Measurements from ENCODE around the gene RAB35. TPM values are rescaled to one million over a fixed set of nuclear protein-coding genes. Genes with fewer than 3 reads are reported as not detected.

The RAB35 gene
- total RNA-seq, 4 donors from 2014 or later = 31.5 to 39.5 (median 33.8) TPM

GRCh38 chr12:120056739-120057138 lies 59.8 kb downstream of the RAB35 start:
- WGBS, 2 donors = 64 to 79% methylated on average over 5 of the region's 5 CpGs
- DNase-seq (ENCODE audit: low spot score in 2 of 2) = peak in 1 of 2 donors; percentile 82
- no peak for TF ChIP-seq POLR2A (IDR thresholded peaks at IDR 0.05)
- no peak for TF ChIP-seq CTCF (IDR thresholded peaks at IDR 0.05)
- H3K4me3 ChIP-seq (ENCODE audit: low read depth, poor library complexity, severe bottlenecking) = no peak overlapping the region
- intact Hi-C loops (cut with DNase I; ENCODE audit: low total_unique reads) = no loop called here

- no peak overlapping the region for H3K4me3 ChIP-seq (ENCODE audit: low read depth, poor library complexity, severe bottlenecking)
- intact Hi-C loops (cut with DNase I; ENCODE audit: low total_unique reads) = no loop called here
- WGBS, 2 donors = 45 to 51% methylated on average over 2 of the region's 2 CpGs
- TF ChIP-seq POLR2A (IDR thresholded peaks at IDR 0.05) = no peak
- TF ChIP-seq CTCF (IDR thresholded peaks at IDR 0.05) = no peak
- DNase-seq (ENCODE audit: low spot score in 2 of 2) = no peak
Measured at GRCh38 chr12:120055231-120056000, 61.1 kb downstream of the RAB35 start.

- no peak for TF ChIP-seq POLR2A (IDR thresholded peaks at IDR 0.05)
- no peak for TF ChIP-seq CTCF (IDR thresholded peaks at IDR 0.05)
- H3K4me3 ChIP-seq (ENCODE audit: low read depth, poor library complexity, severe bottlenecking) = no peak overlapping the region
- WGBS, 2 donors = 63% methylated on average over 4 of the region's 4 CpGs
- intact Hi-C loops (cut with DNase I; ENCODE audit: low total_unique reads) = no loop called here
- peak in 1 of 2 donors; percentile 39 for DNase-seq (ENCODE audit: low spot score in 2 of 2)
Measured at GRCh38 chr12:120054293-120054692, 62.3 kb downstream of the RAB35 start.

- WGBS, 2 donors = 88 to 95% methylated on average over 3 of the region's 3 CpGs
- no peak for DNase-seq (ENCODE audit: low spot score in 2 of 2)
- TF ChIP-seq CTCF (IDR thresholded peaks at IDR 0.05) = no peak
- no peak for TF ChIP-seq POLR2A (IDR thresholded peaks at IDR 0.05)
- intact Hi-C loops (cut with DNase I; ENCODE audit: low total_unique reads) = no loop called here
- no peak overlapping the region for H3K4me3 ChIP-seq (ENCODE audit: low read depth, poor library complexity, severe bottlenecking)
Measured at GRCh38 chr12:120051535-120051934, 65.0 kb downstream of the RAB35 start.

- TF ChIP-seq CTCF (IDR thresholded peaks at IDR 0.05) (no peak), POLR2A (IDR thresholded peaks at IDR 0.05) (no peak)
- intact Hi-C loops (cut with DNase I; ENCODE audit: low total_unique reads) = no loop called here
- no peak for DNase-seq (ENCODE audit: low spot score in 2 of 2)
- 84 to 86% methylated on average over 6 of the region's 6 CpGs for WGBS, 2 donors
- no peak overlapping the region for H3K4me3 ChIP-seq (ENCODE audit: low read depth, poor library complexity, severe bottlenecking)
Measured at GRCh38 chr12:120049426-120049825, 67.1 kb downstream of the RAB35 start.

GRCh38 chr12:120048263-120048662 lies 68.3 kb downstream of the RAB35 start:
- no peak overlapping the region for H3K4me3 ChIP-seq (ENCODE audit: low read depth, poor library complexity, severe bottlenecking)
- no peak for TF ChIP-seq CTCF (IDR thresholded peaks at IDR 0.05)
- no peak for TF ChIP-seq POLR2A (IDR thresholded peaks at IDR 0.05)
- intact Hi-C loops (cut with DNase I; ENCODE audit: low total_unique reads) = no loop called here

More at GRCh38 chr12:120048263-120048662, 68.3 kb downstream of the RAB35 start:
- DNase-seq (ENCODE audit: low spot score in 2 of 2) = no peak

All from lower leg skin (tissue), 4 donors.